Lower leg skin (tissue), 3 donors: Measurements from ENCODE around the gene DRGX.

ENCODE experiments used
- CTCF ChIP-seq, 3 donors: fragments of 450-650 bp; IDR thresholded peaks; one replicate each; pipeline ENCODE4 v1.5.1; 2016; ENCODE audit warnings: antibody characterized with exemption in 3 of 3, mild to moderate bottlenecking in 3 of 3, moderate library complexity in 2 of 3
- POLR2A ChIP-seq, 2 donors: fragments of 450-650 bp; IDR thresholded peaks; one replicate each; pipeline ENCODE4 v1.6.1; 2016 to 2017; ENCODE audit warnings: antibody characterized with exemption in 2 of 2, mild to moderate bottlenecking in 1 of 2, moderate library complexity in 1 of 2

- TF ChIP-seq CTCF (IDR thresholded peaks at IDR 0.05) (no peak), POLR2A (IDR thresholded peaks at IDR 0.05) (no peak)
Measured at GRCh38 chr10:49350138-49350537, 45.8 kb downstream of the DRGX start.
